Osteoblast (primary cell): ENCODE results near the gene DNHD1. TPM values are rescaled to one million over a fixed set of nuclear protein-coding genes. Genes with fewer than 3 reads are reported as not detected.

Source experiments
- DNase-seq: peaks from one replicate; pipeline ENCODE4 v3.0.0; 2011; ENCODE audit warnings: low spot score, mixed read lengths; ENCODE audit not compliant: insufficient read length; ENCODE audit errors: missing footprints
- H2AFZ ChIP-seq: 2 replicates; pipeline ENCODE4 v1.6.0; 2011; ENCODE audit warnings: mild to moderate bottlenecking, low read length
- H3K27ac ChIP-seq: 2 replicates; pipeline ENCODE4 v1.5.1; 2011; ENCODE audit warnings: mild to moderate bottlenecking, low read depth, low read length, moderate library complexity
- H3K27me3 ChIP-seq: 2 replicates; pipeline ENCODE4 v1.6.0; 2012; ENCODE audit warnings: mild to moderate bottlenecking, control low read depth, inconsistent platforms, low read length, moderate library complexity; ENCODE audit not compliant: insufficient read depth
- H3K36me3 ChIP-seq: 2 replicates; pipeline ENCODE4 v1.5.1; 2011; ENCODE audit warnings: mild to moderate bottlenecking, low read length, control low read depth, moderate library complexity; ENCODE audit not compliant: insufficient read depth
- H3K4me1 ChIP-seq: 2 replicates; pipeline ENCODE4 v1.5.1; 2011; ENCODE audit warnings: mild to moderate bottlenecking, low read length, control low read depth, moderate library complexity; ENCODE audit not compliant: insufficient read depth
- H3K4me2 ChIP-seq: 2 replicates; pipeline ENCODE4 v1.6.0; 2011; ENCODE audit warnings: mild to moderate bottlenecking, low read length; ENCODE audit not compliant: insufficient read depth
- H3K4me3 ChIP-seq: fragments of 200-600 bp; sonication (generic); 3 replicates; pipeline ENCODE4 v1.5.1; 2012; ENCODE audit warnings: mild to moderate bottlenecking, low read length, inconsistent platforms; ENCODE audit not compliant: insufficient read depth
- H3K79me2 ChIP-seq: 2 replicates; pipeline ENCODE4 v1.6.0; 2012; ENCODE audit warnings: mild to moderate bottlenecking, low read length, control low read depth, inconsistent platforms; ENCODE audit not compliant: insufficient read depth
- H3K9me3 ChIP-seq: 2 replicates; pipeline ENCODE4 v1.5.1; 2011; ENCODE audit warnings: low read depth, low read length, control low read depth
- H4K20me1 ChIP-seq: 2 replicates; pipeline ENCODE4 v1.6.0; 2012; ENCODE audit warnings: mild to moderate bottlenecking, low read length, control low read depth; ENCODE audit not compliant: insufficient read depth
- total RNA-seq: library from RNA; depleted of rRNA; stranded (reverse); fragments of >200 nt; gene quantifications from 2 replicates; pipeline ENCODE4 v1.2.3, GENCODE V29; 2012
- TF ChIP-seq, protein P1 (sequence below): IDR thresholded peaks from 2 replicates; pipeline ENCODE4 v1.5.1; 2011; ENCODE audit warnings: mild to moderate bottlenecking, low read depth, low read length, moderate library complexity; ENCODE audit errors: extremely low read depth

DNHD1 gene
- total RNA-seq, 1 donor = 9.0 TPM

DNA sequence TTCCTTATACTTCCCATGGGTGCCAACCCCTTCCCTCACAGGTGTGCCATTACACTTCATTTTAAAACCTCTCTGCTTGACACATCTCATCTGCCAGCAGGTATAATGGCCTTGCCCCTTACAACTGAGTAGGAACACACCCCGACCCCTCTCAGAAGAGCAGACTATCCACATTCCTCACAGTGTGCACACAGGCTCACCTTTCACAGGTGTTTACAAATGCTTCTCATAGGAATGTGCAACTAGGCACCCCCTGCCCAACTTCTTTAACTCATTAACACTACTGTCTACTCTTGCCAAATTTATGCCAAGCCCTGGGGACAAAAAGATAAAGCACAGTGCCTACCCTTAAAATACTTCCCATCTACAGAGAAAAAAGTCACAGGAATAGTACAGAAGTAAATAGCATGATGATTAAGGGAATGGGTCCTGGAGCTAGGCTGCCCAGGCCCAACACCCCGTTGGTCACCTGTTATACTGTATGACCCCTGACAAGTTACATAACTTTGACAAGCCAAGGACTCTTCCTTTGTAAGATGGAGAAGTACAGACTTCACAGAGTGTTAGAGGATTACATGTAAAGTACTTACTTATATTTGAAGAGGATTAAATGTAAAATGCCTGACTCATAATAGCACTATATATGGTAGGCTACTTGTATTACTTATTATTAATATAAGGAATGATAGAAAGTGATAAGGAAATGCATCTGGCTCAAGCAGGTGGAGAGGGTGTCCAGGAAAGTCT, 38.6 kb upstream of the DNHD1 start:
- H3K36me3 ChIP-seq = peaks cover 39% of the 10 kb centered on the region

DNA sequence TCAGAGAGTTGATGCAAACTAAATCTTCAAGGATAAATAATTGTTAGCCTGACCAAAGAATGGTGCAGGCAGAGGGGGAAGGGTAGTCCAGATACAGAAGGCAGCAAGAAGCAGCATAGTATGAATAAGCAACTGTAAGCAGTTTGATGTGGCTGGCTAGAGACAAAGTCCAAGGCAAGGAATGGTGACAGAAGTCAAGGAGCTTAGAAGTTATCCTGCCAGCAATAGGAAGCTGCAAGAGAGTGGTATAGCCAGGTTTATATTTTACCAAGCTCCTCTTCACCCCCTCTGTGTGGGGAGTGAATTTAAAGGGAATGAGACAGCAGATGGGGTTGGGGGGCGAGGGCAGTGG, 38.0 kb upstream of the DNHD1 start:
- no peaks in the 10 kb centered on the region for H3K4me1 ChIP-seq
- no peak overlapping the region for H3K27ac ChIP-seq
- H3K9me3 ChIP-seq = no peaks in the 10 kb centered on the region
- H2AFZ ChIP-seq = no peak overlapping the region
- DNase-seq = no peak
- H3K79me2 ChIP-seq = no peaks in the 10 kb centered on the region
- no peaks in the 10 kb centered on the region for H3K27me3 ChIP-seq
- H3K36me3 ChIP-seq = peaks cover 41% of the 10 kb centered on the region
- H3K4me2 ChIP-seq = no peak overlapping the region
- TF ChIP-seq, protein P1, sequence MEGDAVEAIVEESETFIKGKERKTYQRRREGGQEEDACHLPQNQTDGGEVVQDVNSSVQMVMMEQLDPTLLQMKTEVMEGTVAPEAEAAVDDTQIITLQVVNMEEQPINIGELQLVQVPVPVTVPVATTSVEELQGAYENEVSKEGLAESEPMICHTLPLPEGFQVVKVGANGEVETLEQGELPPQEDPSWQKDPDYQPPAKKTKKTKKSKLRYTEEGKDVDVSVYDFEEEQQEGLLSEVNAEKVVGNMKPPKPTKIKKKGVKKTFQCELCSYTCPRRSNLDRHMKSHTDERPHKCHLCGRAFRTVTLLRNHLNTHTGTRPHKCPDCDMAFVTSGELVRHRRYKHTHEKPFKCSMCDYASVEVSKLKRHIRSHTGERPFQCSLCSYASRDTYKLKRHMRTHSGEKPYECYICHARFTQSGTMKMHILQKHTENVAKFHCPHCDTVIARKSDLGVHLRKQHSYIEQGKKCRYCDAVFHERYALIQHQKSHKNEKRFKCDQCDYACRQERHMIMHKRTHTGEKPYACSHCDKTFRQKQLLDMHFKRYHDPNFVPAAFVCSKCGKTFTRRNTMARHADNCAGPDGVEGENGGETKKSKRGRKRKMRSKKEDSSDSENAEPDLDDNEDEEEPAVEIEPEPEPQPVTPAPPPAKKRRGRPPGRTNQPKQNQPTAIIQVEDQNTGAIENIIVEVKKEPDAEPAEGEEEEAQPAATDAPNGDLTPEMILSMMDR = no peak
- H3K4me3 ChIP-seq = no peak overlapping the region
- H4K20me1 ChIP-seq = no peaks in the 10 kb centered on the region

More for the DNA sequence above, 38.6 kb upstream of the DNHD1 start:
- H3K4me2 ChIP-seq = no peak overlapping the region
- H3K79me2 ChIP-seq = no peaks in the 10 kb centered on the region
- H3K27me3 ChIP-seq = no peaks in the 10 kb centered on the region
- no peak overlapping the region for H3K4me3 ChIP-seq
- H4K20me1 ChIP-seq = no peaks in the 10 kb centered on the region
- DNase-seq = no peak
- TF ChIP-seq, protein P1 = no peak
- H3K27ac ChIP-seq = no peak overlapping the region
- no peak overlapping the region for H2AFZ ChIP-seq
- no peaks in the 10 kb centered on the region for H3K4me1 ChIP-seq
- H3K9me3 ChIP-seq = no peaks in the 10 kb centered on the region

DNA sequence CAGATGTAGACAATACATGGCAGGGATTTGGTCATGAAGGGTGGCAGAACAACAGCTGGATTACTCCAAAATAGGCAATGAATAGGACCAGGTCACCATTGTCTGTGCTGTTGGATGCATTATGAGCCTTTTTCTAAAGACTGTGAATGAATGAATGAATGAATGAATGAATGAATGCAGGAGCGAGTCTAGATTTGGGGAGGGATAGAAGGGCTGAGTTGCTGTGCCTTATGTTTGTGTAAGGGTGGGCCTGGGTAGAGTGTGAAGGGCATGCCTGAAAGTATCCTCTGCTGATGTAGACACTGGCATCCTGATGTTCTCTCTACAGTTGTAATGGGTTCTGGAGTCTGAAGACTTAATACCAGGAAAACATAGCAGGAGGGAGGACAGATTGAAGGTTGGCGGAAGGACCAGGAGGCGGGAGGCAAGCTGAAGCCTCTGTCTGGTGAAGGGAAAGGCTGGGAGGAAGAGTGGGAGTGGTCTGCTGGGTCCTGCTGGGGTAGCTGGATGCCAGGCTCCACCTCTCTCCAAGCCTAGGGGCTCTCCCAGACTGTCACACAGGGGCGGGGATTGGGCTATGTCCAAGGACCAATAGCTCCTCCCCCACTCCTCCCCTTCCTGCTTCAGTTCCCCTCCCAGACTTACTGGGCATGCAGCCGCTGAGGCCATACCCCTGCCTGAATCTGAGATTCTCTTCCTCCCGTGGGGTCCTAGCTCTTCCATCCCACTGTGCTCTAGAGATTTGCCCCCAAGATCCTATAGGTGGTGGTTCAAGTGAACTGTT, 28.2 kb upstream of the DNHD1 start:
- no peak overlapping the region for H3K4me2 ChIP-seq
- peaks cover 4% of the 10 kb centered on the region for H4K20me1 ChIP-seq
- H3K4me3 ChIP-seq = no peak overlapping the region
- H3K79me2 ChIP-seq = peaks cover 56% of the 10 kb centered on the region
- H2AFZ ChIP-seq = no peak overlapping the region
- peaks cover 3% of the 10 kb centered on the region for H3K4me1 ChIP-seq
- TF ChIP-seq, protein P1 = no peak
- peaks cover 17% of the 10 kb centered on the region for H3K36me3 ChIP-seq
- H3K27me3 ChIP-seq = no peaks in the 10 kb centered on the region
- DNase-seq = peak; percentile 95
- no peaks in the 10 kb centered on the region for H3K9me3 ChIP-seq
- no peak overlapping the region for H3K27ac ChIP-seq

DNA sequence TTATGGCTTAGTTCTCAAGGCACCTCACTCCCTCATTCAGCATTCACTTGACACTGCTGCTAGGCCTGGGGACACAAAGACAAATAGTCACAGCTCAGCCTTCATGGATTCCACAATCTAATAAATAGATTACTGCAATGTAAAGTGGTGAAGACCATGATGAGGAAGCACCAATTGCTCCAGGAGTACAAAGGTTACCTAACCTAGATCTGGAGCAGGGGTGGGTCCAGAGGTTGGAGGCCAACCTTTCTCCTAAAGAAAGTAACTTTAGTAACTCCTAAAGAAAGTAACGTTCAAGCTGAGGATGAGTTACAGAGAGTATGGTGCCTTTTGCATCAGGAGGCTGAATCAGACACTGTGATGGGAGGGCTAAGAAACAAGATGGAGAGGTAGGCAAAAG, 27.5 kb upstream of the DNHD1 start:
- Histone ChIP-seq H3K4me3 (no peak overlapping the region), H2AFZ (no peak overlapping the region), H3K79me2 (peaks cover 56% of the 10 kb centered on the region), H3K4me2 (no peak overlapping the region), H3K36me3 (peaks cover 10% of the 10 kb centered on the region), H3K27ac (no peak overlapping the region), H3K27me3 (no peaks in the 10 kb centered on the region), H4K20me1 (peaks cover 4% of the 10 kb centered on the region), H3K4me1 (peaks cover 7% of the 10 kb centered on the region), H3K9me3 (no peaks in the 10 kb centered on the region)
- no peak for DNase-seq
- TF ChIP-seq, protein P1 = no peak
